Hematopoietic multipotent progenitor cell treated with erythropoietin and hydrocortisone succinate and interleukin-3 and kit ligand, for 4 days (in vitro differentiated cells): ENCODE measurements around the gene EXOC6.
"Not testable (repeated sequence)": the region's sequence is repeated elsewhere in the genome, so short reads cannot be mapped to it uniquely, and the experiment has no call there.

Experiments used
- DNase-seq: peaks from one replicate; pipeline ENCODE4 v3.0.0-alpha.2; 2015

Gene EXOC6

GRCh38 chr10:92890471-92890870 lies 42.2 kb downstream of the EXOC6 start:
- no peak for DNase-seq

DNA sequence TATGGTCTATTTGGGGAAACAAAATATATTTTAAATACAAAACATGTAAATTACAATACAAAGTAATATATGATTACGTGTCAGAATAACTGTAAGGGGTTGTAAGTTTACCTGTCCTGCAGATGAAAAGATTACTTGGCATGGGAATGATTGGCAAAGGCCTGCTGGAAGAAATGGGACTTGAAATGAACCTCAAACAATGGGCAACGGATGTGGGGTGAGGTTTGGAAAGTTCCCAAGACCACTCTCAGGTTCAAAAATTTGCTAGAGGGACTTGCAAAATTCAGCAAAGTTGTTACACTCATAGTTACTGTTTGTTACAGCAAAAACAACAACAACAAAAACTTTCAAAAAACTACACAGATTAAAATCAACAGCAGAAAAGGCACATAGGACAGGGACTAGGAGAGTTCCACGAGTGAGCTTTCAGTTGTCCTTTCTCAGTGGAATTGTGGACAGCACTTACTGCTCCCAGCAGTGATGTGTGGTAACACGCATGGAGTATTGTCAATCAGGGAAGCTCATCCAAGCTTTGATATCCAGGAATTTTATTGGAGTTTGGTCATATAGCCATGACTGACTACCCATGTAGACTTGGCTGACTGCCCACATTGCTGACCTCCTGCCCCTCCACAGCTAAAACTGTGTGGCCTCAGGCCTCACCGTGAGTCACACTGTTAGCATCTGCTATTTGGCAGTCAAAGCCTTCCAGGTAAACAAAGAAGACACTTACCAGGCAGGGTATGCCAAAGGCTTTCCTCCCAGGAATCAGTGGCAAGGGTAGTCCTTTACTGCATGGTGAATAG lies 43.8 kb downstream of the EXOC6 start:
- no peak for DNase-seq

GRCh38 chr10:92892691-92893054 lies 44.4 kb downstream of the EXOC6 start:
- DNase-seq, result no peak

DNA sequence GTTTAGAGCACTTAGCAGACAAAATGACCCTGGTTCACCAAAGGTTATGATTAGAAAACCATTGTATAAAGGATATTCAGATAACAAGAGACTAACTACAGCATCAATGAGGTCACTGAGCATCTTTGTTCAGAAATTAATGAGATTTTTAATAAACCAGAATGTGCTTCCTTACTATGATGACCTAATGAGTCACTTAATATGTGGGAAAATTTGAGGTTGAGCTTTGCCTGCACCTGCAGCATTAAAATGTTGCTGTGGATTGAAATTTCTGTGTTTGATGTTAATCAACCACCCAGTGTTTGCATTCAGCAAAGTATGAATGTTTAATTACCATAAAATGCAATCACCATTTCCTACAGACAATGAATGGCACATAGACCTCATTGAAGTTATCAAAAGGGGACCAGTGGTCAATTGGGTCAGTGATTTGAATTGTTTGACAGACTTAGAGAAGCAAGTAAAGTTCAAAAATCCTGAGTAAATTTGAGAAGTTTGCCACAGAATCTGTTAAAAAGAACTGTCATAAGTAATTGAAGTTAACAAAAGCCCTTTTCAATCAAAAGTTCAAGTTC lies 45.8 kb downstream of the EXOC6 start:
- DNase-seq, result no peak

DNA sequence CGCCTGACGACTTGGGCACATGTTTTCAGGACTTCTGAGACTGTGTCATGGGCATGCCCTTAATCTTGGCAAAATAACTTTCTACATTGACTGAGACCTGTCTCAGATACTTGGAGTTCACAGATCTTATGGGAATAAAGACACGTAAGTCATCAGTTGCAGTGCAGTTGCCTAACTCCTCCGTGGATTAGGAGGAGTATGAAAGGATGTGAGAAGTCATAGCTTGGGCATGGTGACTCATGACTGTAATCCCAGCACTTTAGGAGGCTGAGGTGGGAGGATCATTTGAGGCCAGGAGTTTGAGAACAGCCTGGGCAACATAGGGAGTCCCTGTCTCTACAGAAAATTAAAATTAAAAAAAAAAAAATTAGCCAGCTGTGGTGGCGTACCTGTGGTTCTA lies 49.6 kb downstream of the EXOC6 start:
- no peak for DNase-seq

DNA sequence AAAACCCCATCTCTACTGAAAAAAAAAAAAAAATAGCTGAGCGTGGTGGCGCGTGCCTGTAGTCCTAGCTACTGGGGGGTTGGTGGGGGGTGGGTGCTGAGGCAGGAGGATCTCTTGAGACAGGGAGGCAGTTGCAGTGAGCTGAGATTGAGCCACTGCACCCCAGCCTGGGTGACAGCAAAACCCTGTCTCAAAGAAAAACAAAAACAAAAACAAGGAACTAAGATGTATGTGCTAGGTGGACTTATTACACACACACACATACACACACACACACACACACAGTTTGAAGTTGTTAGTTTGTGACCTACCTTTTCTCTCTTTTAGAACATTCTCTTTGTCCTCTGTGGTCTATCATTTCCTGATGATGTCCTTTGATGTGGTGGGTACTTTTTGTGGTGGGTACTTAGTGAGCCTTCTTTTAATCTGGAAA lies 53.5 kb downstream of the EXOC6 start:
- DNase-seq, result peak; percentile 20

DNA sequence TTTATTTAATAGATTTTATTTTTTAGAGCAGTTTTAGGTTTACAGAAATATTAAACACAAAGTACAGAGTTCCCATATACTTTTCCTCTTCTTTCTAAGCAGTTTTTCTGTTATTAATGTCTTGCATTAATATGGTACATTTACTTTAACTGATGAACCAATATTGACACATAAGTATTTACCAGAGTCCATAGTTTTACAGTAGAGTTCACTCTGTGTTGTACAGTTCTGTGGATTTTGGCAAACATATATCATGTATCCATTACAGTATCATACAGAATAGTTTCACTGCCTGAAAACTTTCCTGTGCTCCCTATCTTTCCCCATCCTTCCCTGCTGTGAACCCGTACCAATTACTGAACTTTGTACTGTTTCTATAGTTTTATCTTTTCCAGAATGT lies 55.3 kb downstream of the EXOC6 start:
- no peak for DNase-seq

GRCh38 chr10:92907280-92907679 lies 59.0 kb downstream of the EXOC6 start:
- no peak for DNase-seq

- peak; percentile 21 for DNase-seq
Measured at GRCh38 chr10:92912631-92913030, 64.3 kb downstream of the EXOC6 start.

GRCh38 chr10:92913973-92914372 lies 65.7 kb downstream of the EXOC6 start:
- no peak for DNase-seq

DNA sequence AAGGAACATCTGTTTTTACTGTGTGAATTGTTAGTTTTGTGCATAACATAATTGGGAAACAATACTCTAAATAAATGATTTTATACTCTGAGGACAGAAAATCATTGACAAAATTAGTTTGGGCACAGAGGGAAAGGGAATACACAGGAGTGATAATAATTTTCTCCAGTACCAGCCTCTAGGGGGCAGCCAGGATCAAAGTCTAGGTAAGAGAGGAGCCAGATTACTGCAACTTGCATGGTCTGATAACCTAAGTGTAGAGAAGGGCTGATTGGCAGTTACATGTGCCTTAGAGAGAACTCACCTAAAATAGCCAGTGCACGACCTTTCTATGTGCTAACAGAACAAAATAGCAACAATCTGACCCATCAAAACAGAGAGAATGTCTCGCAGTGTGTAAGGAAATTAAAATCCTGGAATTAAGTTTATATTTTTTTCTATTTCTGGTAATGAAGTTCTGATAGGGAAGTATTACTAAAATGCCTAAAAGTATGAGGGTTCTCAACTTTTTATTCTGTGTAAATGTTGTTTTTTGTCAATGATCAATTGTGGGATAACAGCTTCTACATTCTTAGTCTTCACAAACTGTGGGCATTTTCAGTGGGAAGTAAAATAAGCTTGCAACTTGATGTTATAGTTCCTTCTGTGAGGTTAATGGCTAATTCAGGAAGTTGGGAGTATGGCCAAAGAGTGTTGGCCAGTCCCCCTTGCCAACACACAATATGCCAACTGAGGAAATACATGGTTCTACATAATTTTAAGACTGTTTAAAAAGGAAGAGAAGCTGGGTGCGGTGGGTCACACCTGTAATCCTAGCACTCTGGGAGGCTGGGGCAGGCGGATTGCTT lies 66.4 kb downstream of the EXOC6 start:
- peak; percentile 84 for DNase-seq

GRCh38 chr10:92915892-92916291 lies 67.6 kb downstream of the EXOC6 start:
- DNase-seq, result no peak

- no peak for DNase-seq
Measured at GRCh38 chr10:92916433-92916832, 68.1 kb downstream of the EXOC6 start.

GRCh38 chr10:92918603-92919002 lies 70.3 kb downstream of the EXOC6 start:
- DNase-seq, result no peak

GRCh38 chr10:92920866-92921265 lies 72.5 kb downstream of the EXOC6 start:
- DNase-seq, result no peak

DNA sequence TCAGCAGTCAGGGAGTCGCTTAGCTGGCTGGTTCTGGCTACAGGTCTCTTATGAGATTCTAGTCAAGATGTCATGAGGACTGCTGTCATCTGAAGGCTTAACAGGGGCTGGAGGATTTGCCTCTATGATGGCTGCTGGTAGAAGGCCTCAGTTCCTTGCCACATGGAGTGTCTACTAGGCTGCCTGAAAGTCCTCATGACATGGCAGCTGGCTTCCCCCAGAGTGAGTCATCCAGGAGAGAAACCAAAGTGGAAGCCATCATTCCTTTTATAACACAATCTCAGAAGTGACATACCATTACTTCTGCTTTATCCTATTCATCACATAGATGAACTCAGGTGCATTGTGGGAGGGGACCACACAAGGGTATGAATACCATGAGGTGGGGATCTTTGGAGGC lies 75.1 kb downstream of the EXOC6 start:
- peak; percentile 4 for DNase-seq

DNA sequence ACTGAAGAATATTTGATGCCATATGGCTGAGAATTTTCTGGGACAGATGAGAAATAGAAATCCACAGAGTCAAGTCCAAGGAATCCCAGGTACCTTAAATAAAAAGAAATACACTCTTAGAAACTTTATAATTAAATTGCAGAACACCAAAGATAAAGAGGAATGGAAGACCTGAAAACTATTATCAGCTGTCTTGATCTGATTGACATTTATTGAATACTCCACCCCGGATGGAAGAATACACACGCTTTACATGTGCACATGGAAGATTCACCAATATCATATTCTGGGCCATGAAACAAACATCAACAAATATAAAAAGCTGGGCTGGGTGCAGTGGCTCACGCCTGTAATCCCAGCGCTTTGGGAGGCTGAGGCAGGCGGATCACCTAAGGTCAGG lies 81.6 kb downstream of the EXOC6 start:
- no peak for DNase-seq

DNA sequence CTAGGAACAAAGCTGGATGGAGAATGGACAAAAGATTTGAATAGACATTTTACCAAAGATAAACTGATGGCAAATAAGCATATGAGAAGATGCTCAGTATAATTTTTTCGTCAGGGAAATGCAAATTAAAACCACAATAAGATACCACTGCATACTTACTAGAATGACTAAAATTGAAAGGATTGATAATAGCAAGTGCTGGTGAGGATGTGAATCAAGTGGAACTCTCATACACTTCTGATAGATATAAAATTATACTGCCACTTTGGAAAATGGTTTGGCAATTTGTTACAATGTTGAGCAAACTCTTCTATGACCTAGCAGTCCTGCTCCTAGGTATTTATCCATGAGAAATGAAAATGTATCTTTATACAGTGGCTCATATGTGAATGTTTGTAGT lies 83.3 kb downstream of the EXOC6 start:
- DNase-seq, result no peak

GRCh38 chr10:92937876-92938275 lies 89.6 kb downstream of the EXOC6 start:
- no peak for DNase-seq

DNA sequence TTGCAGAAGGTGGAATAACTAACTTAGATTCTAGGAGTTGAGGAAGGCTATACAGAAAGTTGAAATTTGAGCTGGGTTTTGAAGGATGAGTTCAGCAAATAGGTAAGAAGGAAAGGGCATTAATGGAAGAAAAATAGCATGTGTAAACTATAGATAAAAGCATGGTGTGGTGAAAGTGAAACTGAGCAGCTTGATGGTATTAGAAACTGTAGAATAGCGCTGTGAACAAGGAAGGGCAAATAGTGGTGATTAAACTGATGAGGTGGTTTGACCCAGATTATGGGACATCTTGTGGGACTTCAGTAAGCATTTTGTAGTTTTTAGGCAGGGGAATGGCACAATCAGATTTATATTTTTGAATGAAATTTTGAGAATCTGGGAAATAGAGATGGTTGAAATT lies 90.5 kb downstream of the EXOC6 start:
- DNase-seq, result peak; percentile 7

DNA sequence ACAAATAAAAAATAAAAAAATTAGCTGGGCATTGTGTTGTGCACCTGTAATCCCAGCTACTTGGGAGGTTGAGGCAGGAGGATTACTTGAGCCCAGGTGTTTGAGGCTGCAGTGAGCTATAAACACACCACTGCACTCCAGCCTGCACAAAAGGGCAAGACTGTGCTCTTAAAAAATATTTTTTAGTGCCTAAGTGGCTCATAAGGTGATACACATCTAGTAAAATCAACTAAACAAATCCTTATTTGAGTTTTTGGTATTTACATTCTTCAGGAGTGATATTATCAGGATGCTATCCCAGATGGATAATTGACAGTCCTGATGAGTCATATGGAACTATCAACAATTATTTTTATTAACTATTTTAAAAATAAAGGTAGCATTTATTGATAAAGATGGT lies 93.9 kb downstream of the EXOC6 start:
- DNase-seq, result no peak

DNA sequence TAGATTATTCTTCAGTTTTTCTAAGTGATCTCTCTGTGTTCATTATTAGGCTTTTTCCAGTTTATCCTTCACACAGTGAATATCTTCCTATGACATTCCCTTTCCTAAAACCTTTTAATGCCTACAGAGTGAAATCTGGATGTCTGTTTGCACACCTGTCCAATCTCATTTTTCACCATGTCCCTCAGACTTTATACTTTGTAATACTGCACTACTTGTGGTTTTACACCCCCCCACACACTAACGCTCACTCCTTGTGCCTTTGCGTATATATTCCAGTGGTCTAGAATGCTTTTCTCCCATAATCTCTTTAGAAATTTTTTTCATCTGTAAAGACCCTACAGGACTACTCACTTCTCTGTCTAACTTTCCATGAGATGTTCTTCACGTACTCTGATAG lies 98.2 kb downstream of the EXOC6 start:
- DNase-seq, result no peak

DNA sequence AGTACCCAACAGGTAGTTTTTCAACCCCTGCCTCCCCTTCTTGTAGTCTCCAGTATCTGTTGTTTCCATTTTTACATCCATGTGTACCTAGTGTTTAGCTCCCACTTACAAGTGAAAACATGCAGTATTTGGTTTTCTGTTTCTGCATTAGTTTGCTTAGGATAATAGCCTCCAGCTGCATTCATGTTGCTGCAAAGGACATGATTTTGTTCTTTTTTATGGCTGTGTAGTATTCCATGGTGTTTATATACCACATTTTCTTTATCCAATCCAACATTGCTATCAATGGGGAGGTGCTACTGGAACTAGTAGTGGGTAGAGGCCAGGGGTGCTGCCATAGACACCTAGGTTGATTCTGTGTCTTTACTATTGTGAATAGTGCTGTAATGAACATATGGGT lies 104.3 kb downstream of the EXOC6 start:
- not testable (repeated sequence) for DNase-seq
